ENCODE results near the gene EML3.

EML3 gene

DNA sequence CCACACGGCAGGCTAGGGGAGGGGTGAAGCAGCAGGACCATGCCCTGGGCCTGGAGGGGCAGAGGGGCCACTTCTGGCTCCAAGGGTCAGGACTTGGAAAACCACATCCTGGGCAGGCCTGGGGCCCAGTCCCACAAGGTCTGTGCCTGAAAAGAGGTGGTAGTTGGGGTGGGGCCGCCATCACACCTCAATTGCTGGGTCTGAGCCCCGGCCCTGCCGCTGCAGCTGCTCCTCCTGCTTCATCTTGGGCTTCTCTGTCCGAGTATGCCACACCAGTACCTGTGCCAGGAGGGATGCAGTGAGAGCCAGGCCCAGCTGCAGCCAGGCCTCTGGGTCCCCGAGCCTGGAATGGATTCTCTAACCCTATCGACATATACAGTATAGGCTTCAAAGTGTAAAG is 2.9 kb upstream of the EML3 start:
- in situ Hi-C loops (cut with MboI; ENCODE audit: low sequenced_read_pairs, unreplicated experiment): no loop called here

GRCh38 chr11:62614275-62614674 is 1.7 kb upstream of the EML3 start:
- no peak for DNase-seq (ENCODE audit: low spot score)

More for the DNA sequence above, 2.9 kb upstream of the EML3 start:
- TF ChIP-seq CTCF (IDR thresholded peaks at IDR 0.05; ENCODE audit: borderline replicate concordance, control extremely low read depth, extremely low read depth, insufficient read depth, missing control alignments): no peak
- DNase-seq (ENCODE audit: low spot score): no peak

DNA sequence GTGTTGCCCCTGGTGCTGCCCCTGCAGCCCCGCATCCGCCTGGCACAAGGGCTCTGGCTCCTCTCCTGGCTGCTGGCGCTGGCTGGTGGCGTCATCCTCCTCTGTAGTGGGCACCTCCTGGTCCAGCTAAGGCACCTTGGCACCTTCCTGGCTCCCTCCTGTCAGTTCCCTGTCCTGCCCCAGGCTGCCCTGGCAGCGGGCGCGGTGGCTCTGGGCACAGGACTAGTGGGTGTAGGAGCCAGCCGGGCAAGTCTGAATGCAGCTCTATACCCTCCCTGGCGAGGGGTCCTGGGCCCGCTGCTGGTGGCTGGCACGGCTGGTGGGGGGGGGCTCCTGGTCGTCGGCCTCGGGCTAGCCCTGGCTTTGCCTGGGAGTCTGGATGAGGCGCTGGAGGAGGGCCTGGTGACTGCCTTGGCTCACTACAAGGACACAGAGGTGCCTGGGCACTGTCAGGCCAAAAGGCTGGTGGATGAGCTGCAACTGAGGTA is 760 bp upstream of the EML3 start:
- in situ Hi-C loops (cut with MboI; ENCODE audit: low sequenced_read_pairs, unreplicated experiment): no loop called here
- no peak for TF ChIP-seq CTCF (IDR thresholded peaks at IDR 0.05; ENCODE audit: borderline replicate concordance, control extremely low read depth, extremely low read depth, insufficient read depth, missing control alignments)
- DNase-seq (ENCODE audit: low spot score): no peak

More at GRCh38 chr11:62614275-62614674, 1.7 kb upstream of the EML3 start:
- no peak for TF ChIP-seq CTCF (IDR thresholded peaks at IDR 0.05; ENCODE audit: borderline replicate concordance, control extremely low read depth, extremely low read depth, insufficient read depth, missing control alignments)
- in situ Hi-C loops (cut with MboI; ENCODE audit: low sequenced_read_pairs, unreplicated experiment): no loop called here

DNA sequence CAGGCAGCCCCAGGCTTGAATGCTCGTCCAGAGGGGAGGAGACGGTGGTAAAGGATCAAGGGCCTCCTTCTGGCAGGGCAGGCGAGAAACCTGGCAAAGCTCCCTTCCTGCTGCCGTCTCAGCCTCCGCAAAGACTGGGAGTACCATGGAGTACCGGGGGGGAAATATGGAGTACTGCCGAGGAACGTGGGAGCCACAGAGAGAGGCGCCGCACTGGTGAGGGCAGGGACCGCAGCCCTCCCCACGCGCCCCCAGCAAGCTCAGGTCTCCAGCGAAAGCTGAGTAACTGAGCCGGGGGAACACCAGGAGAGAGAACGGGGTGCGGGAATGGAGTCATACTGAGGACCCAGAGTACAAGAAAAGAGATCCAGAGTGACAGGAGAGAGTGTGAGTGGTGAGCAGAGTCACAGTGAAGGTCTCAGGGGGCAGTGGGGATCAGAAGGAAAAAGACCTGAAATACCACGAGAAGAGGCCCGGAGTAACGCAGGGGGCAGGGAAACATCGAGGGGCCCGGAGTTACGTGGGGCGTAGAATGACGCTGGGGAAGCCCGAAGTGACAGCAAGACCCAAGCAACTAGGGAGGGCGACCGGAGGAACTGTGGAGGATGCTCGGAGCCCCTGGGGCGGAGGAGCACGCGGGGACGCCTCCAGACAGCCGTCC is 740 bp downstream of the EML3 start:
- no peak for TF ChIP-seq CTCF (IDR thresholded peaks at IDR 0.05; ENCODE audit: borderline replicate concordance, control extremely low read depth, extremely low read depth, insufficient read depth, missing control alignments)
- in situ Hi-C loops (cut with MboI; ENCODE audit: low sequenced_read_pairs, unreplicated experiment): no loop called here
- DNase-seq (ENCODE audit: low spot score): peak; percentile 77

DNA sequence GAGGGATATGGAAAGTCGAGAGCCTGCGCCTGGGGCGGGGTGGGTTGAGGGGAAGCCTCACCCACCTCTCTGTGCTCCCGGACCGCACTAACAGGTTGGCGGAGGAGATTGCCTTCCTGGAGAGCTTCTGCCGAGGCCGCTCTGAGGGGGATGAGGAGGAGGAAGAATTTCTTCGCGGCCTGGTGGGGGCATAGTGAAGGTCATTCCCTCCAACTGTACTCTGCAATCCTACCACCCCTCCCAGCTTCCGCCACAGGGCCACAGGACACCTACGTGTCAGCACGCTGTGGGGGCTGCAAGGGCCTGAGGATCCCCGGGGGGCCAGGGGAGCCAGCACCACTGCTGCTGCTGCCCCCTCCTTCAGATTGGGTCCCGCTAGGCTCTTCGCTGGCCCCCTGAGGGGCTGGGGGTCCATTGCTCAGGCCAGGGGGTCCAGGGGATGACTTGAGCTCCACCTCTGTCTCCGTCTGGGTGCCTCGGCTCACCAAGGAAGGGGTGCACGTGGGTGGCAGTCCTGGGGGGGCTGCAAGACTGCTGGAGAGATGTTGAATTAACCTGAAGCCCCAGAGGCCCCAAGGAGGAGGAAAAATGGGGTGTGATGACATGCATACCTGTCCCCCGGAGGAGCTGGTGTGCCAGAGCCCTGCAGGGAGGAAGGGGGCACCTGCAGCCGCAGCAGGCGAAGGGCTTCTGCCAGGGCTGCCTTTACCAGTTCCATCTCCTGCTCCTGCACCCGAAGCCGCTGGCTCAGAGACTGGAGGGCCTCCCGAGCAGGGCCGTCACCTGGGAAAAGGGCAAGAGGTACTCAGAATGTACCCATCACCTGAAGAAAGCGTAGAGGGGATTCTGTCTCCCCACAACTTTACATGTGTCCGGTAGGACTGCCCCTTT is 1.5 kb downstream of the EML3 start:
- no peak for DNase-seq (ENCODE audit: low spot score)
- TF ChIP-seq CTCF (IDR thresholded peaks at IDR 0.05; ENCODE audit: borderline replicate concordance, control extremely low read depth, extremely low read depth, insufficient read depth, missing control alignments): no peak
- in situ Hi-C loops (cut with MboI; ENCODE audit: low sequenced_read_pairs, unreplicated experiment): no loop called here

GRCh38 chr11:62610403-62610802 is 2.2 kb downstream of the EML3 start:
- in situ Hi-C loops (cut with MboI; ENCODE audit: low sequenced_read_pairs, unreplicated experiment): no loop called here
- DNase-seq (ENCODE audit: low spot score): no peak

More at GRCh38 chr11:62610403-62610802, 2.2 kb downstream of the EML3 start:
- TF ChIP-seq CTCF (IDR thresholded peaks at IDR 0.05; ENCODE audit: borderline replicate concordance, control extremely low read depth, extremely low read depth, insufficient read depth, missing control alignments): no peak

All from GM13976 (cell line).